ENCODE measurements around the gene APOM. TPM values are rescaled to one million over a fixed set of nuclear protein-coding genes. Genes with fewer than 3 reads are reported as not detected.

The APOM gene
- total RNA-seq, 2 experiments from 2014 or later: 1.5 to 2.1 TPM

- H3K27ac ChIP-seq (ENCODE audit: low read depth, low read length, poor library complexity, severe bottlenecking): no peak overlapping the region
- no peaks in the 10 kb centered on the region for H3K79me2 ChIP-seq (ENCODE audit: insufficient read depth, low read depth, low read length)
- peaks cover 12% of the 10 kb centered on the region for H3K4me1 ChIP-seq (ENCODE audit: insufficient read depth, low read length, poor library complexity, severe bottlenecking)
- no peaks in the 10 kb centered on the region for H3K9me3 ChIP-seq (ENCODE audit: low read length)
- H4K20me1 ChIP-seq (ENCODE audit: insufficient read depth, low read length): no peaks in the 10 kb centered on the region
- H3K9me2 ChIP-seq (ENCODE audit: insufficient read depth, low read length): no peaks in the 10 kb centered on the region
- H2AFZ ChIP-seq (ENCODE audit: low read length): no peak overlapping the region
- BruUV-seq (replicated peaks): no TSS peak
- H3K4me2 ChIP-seq (ENCODE audit: low read length): no peak overlapping the region
- no peak for DNase-seq (ENCODE audit: low spot score)
- H3K36me3 ChIP-seq (ENCODE audit: insufficient read depth, low read length): peaks cover 60% of the 10 kb centered on the region
- ChIA-PET CTCF (ENCODE audit: unreplicated experiment) (no interaction called here), POLR2A (interaction anchor here (0.7 kb wide), 1 partner anchor 13 kb away, joined by 3 read pairs; no protein-coding TSS in a partner anchor)
- intact Hi-C loops (cut with micrococcal nuclease; ENCODE audit: unreplicated experiment): loop anchor here (10.0 kb wide), 2 partner anchors 207 to 463 kb away; partner anchors contain the start of gene EHMT2
- H3K4me3 ChIP-seq (ENCODE audit: low read depth, low read length, poor library complexity, severe bottlenecking): no peak overlapping the region
- no peak for TF ChIP-seq EZH2phosphoT487 (IDR thresholded peaks at IDR 0.05; ENCODE audit: borderline replicate concordance, low read depth, low read length)
- TF ChIP-seq CTCF (conservative IDR thresholded peaks at IDR 0.05; ENCODE audit: low read length): no peak
Measured at GRCh38 chr6:31687860-31688693, 32.4 kb downstream of the APOM start.

GRCh38 chr6:31689249-31690110, 33.8 kb downstream of the APOM start:
- Histone ChIP-seq H3K4me2 (ENCODE audit: low read length) (peak overlapping the region; percentile 28), H2AFZ (ENCODE audit: low read length) (no peak overlapping the region), H3K4me3 (ENCODE audit: low read depth, low read length, poor library complexity, severe bottlenecking) (no peak overlapping the region), H3K4me1 (ENCODE audit: insufficient read depth, low read length, poor library complexity, severe bottlenecking) (peaks cover 12% of the 10 kb centered on the region), H3K27ac (ENCODE audit: low read depth, low read length, poor library complexity, severe bottlenecking) (no peak overlapping the region), H3K36me3 (ENCODE audit: insufficient read depth, low read length) (peaks cover 70% of the 10 kb centered on the region), H3K9me2 (ENCODE audit: insufficient read depth, low read length) (no peaks in the 10 kb centered on the region), H3K79me2 (ENCODE audit: insufficient read depth, low read depth, low read length) (no peaks in the 10 kb centered on the region), H4K20me1 (ENCODE audit: insufficient read depth, low read length) (no peaks in the 10 kb centered on the region), H3K9me3 (ENCODE audit: low read length) (no peaks in the 10 kb centered on the region)
- DNase-seq (ENCODE audit: low spot score): no peak
- no peak for TF ChIP-seq EZH2phosphoT487 (IDR thresholded peaks at IDR 0.05; ENCODE audit: borderline replicate concordance, low read depth, low read length)
- peak; percentile 73 for TF ChIP-seq CTCF (conservative IDR thresholded peaks at IDR 0.05; ENCODE audit: low read length)
- BruUV-seq (replicated peaks): no TSS peak
- POLR2A ChIA-PET: interaction anchor here (0.6 to 1.4 kb wide), 3 partner anchors 9 to 51 kb away, joined by 3 to 4 read pairs (median 3); no protein-coding TSS in a partner anchor
- CTCF ChIA-PET (ENCODE audit: unreplicated experiment): interaction anchor here (0.5 to 0.6 kb wide), 2 partner anchors 21 to 80 kb away, joined by 3 to 5 read pairs; no protein-coding TSS in a partner anchor
- intact Hi-C loops (cut with micrococcal nuclease; ENCODE audit: unreplicated experiment): loop anchor here (10.0 kb wide), 2 partner anchors 205 to 465 kb away; partner anchors contain the start of gene EHMT2
